HG02759 (cell line): ENCODE data around the gene INPP5B.
A peak's percentile ranks its signal among the peaks of the same experiment; 100 is the strongest.

Source experiments
- ATAC-seq: cut with Tn5 transposase; IDR thresholded peaks from one replicate; pipeline ENCODE4 v1.9.1; 2021; ENCODE audit warnings: mild to moderate bottlenecking, moderate library complexity; ENCODE audit not compliant: unreplicated experiment

Gene INPP5B

GRCh38 chr1:37878071-37878470 is 68.8 kb downstream of the INPP5B start:
- ATAC-seq, result no peak

GRCh38 chr1:37875833-37876232 is 71.0 kb downstream of the INPP5B start:
- no peak for ATAC-seq

- no peak for ATAC-seq
Measured at GRCh38 chr1:37872692-37873091, 74.2 kb downstream of the INPP5B start.

GRCh38 chr1:37868466-37868865 is 78.4 kb downstream of the INPP5B start:
- ATAC-seq, result no peak

GRCh38 chr1:37867784-37868183 is 79.1 kb downstream of the INPP5B start:
- ATAC-seq, result no peak

- ATAC-seq, result no peak
Measured at GRCh38 chr1:37866491-37866890, 80.4 kb downstream of the INPP5B start.

GRCh38 chr1:37865348-37866120 is 81.3 kb downstream of the INPP5B start:
- no peak for ATAC-seq

GRCh38 chr1:37862330-37862729 is 84.5 kb downstream of the INPP5B start:
- ATAC-seq, result no peak

- no peak for ATAC-seq
Measured at GRCh38 chr1:37861151-37861550, 85.7 kb downstream of the INPP5B start.

- no peak for ATAC-seq
Measured at GRCh38 chr1:37860346-37860666, 86.5 kb downstream of the INPP5B start.

GRCh38 chr1:37859507-37860345 is 87.1 kb downstream of the INPP5B start, which contains the start of gene MTF1:
Gene MTF1, minus strand, starts transcription at chr1:37859592. Its CDS starts 1,934 bp downstream, at chr1:37857658.
- ATAC-seq, result peak; percentile 92

- ATAC-seq, result peak; percentile 25
Measured at GRCh38 chr1:37858931-37859506, 87.8 kb downstream of the INPP5B start.

- no peak for ATAC-seq
Measured at GRCh38 chr1:37854406-37854805, 92.4 kb downstream of the INPP5B start.

- no peak for ATAC-seq
Measured at GRCh38 chr1:37853157-37853556, 93.7 kb downstream of the INPP5B start.

GRCh38 chr1:37851782-37852210 is 95.1 kb downstream of the INPP5B start:
- no peak for ATAC-seq

GRCh38 chr1:37851262-37851661 is 95.6 kb downstream of the INPP5B start:
- ATAC-seq, result no peak

- ATAC-seq, result no peak
Measured at GRCh38 chr1:37850352-37850955, 96.4 kb downstream of the INPP5B start.

- no peak for ATAC-seq
Measured at GRCh38 chr1:37849480-37849879, 97.4 kb downstream of the INPP5B start.

GRCh38 chr1:37846647-37847339 is 100.1 kb downstream of the INPP5B start:
- no peak for ATAC-seq

- ATAC-seq, result no peak
Measured at GRCh38 chr1:37845786-37846185, 101.1 kb downstream of the INPP5B start.
